ENCODE results near the gene SPATA33.
"Not testable (repeated sequence)": the region's sequence is repeated elsewhere in the genome, so short reads cannot be mapped to it uniquely, and the experiment has no call there.

SPATA33 gene

DNA sequence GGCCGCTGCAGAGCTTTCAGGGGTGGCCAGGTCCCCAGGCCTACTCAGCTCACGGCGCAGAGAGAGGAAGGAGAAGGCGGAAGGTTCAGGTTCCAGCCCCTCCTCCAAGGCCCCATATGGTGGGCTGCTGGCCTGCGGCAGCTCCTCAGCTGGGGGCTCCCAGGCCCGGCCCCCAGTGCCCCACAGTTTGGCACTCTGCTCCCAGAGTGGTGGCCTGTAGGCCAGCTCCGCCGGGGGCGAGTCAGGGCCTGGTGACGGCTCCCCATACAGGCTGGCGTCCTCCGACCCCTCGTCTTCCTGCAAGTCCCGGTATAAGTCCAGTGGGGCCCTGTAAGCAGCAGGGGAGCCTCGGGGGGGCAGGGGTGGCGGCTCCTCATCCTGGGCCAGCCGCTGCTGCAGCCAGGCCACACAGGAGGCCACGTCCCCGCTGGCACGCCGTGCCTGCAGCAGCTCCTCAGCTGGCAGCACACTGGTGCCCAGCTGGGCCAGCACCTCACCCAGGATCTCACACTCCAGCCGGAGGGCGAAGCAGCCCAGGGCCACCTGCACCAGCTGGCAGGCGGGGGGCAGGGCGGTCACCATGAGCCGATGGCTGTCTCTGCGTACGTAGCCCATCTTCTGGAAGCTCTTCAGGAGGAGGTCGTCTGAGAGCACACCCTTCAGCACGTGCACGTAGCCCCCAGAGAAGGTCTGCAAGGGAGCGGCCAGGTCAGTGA is 40.1 kb downstream of the SPATA33 start:
- TF ChIP-seq, protein P1, sequence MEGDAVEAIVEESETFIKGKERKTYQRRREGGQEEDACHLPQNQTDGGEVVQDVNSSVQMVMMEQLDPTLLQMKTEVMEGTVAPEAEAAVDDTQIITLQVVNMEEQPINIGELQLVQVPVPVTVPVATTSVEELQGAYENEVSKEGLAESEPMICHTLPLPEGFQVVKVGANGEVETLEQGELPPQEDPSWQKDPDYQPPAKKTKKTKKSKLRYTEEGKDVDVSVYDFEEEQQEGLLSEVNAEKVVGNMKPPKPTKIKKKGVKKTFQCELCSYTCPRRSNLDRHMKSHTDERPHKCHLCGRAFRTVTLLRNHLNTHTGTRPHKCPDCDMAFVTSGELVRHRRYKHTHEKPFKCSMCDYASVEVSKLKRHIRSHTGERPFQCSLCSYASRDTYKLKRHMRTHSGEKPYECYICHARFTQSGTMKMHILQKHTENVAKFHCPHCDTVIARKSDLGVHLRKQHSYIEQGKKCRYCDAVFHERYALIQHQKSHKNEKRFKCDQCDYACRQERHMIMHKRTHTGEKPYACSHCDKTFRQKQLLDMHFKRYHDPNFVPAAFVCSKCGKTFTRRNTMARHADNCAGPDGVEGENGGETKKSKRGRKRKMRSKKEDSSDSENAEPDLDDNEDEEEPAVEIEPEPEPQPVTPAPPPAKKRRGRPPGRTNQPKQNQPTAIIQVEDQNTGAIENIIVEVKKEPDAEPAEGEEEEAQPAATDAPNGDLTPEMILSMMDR (IDR thresholded peaks at IDR 0.05): no peak
- Histone ChIP-seq H3K27ac (no peak overlapping the region), H3K4me3 (no peak overlapping the region)
- no peak for DNase-seq (ENCODE audit: low spot score)

DNA sequence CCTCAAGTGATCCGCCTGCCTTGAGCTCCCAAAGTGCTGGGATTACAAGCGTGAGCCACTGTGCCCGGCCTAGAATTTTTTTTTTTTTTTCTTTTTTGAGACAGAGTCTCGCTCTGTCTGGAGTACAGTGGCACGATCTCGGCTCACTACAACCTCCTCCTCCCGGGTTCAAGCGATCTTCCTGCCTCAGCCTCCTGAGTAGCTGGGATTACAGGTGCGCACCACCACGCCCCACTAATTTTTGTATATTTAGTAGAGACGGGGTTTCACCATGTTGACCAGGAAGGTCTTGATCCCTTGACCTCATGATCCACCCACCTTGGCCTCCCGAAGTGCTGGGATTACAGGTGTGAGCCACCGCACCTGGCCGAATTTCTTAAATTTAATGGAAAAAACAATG is 41.1 kb downstream of the SPATA33 start:
- not testable (repeated sequence) for H3K4me3 ChIP-seq; H3K27ac ChIP-seq; DNase-seq (ENCODE audit: low spot score)

DNA sequence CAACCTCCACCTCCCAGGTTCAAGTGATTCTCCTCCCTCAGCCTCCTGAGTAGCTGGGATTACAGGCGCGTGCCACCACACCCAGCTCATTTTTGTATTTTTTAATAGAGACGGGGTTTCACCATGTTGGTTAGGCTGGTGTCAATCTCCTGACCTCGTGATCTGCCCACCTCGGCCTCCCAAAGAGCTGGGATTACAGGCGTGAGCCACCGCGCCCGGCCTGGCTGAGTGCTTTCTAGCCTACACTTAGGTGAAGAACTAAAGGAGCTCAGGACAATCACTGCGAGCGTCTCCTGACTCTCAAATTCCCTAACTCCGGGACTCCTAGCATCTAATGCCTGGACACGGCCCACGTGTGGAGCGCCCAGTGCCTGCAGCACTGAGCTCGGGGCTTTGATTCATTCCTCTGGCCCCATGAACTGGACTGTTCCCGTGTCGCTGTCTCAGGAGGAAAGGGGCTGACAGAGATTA is 42.0 kb downstream of the SPATA33 start:
- peak overlapping the region; percentile 76 to 90 for H3K27ac ChIP-seq
- H3K4me3 ChIP-seq: peak overlapping the region; percentile 82
- DNase-seq (ENCODE audit: low spot score): not testable (repeated sequence)

DNA sequence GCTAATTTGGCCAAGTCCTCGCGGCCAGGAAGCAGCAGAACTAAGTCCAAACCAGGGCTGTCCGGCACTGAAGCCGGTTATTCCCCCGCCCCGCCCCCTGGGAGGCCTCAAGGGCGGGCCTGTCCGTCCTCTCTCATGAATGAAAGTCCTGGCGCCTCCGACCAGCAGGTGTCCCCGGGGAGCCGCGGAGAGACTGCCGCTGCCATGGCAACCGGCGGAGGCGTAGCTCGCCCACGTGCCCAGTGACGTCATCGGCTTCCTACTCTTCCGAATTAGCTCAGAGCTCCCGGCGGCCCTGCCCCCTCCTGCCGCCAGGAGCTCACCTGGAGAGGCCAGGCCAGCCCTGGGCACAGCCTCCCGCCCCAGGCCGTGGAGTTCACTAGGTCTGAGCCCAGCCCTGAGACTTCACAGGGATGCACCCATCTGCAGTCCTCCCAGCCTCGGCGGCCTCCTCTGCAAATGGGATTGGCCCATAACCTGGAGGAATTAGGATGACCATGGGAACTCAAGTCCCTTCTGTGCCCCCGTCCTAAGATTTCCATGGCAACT is 42.5 kb downstream of the SPATA33 start:
- TF ChIP-seq, protein P1 (IDR thresholded peaks at IDR 0.05): no peak
- Histone ChIP-seq H3K27ac (peak overlapping the region; percentile 76 to 90), H3K4me3 (peak overlapping the region; percentile 82)
- DNase-seq (ENCODE audit: low spot score): peak; percentile 98

DNA sequence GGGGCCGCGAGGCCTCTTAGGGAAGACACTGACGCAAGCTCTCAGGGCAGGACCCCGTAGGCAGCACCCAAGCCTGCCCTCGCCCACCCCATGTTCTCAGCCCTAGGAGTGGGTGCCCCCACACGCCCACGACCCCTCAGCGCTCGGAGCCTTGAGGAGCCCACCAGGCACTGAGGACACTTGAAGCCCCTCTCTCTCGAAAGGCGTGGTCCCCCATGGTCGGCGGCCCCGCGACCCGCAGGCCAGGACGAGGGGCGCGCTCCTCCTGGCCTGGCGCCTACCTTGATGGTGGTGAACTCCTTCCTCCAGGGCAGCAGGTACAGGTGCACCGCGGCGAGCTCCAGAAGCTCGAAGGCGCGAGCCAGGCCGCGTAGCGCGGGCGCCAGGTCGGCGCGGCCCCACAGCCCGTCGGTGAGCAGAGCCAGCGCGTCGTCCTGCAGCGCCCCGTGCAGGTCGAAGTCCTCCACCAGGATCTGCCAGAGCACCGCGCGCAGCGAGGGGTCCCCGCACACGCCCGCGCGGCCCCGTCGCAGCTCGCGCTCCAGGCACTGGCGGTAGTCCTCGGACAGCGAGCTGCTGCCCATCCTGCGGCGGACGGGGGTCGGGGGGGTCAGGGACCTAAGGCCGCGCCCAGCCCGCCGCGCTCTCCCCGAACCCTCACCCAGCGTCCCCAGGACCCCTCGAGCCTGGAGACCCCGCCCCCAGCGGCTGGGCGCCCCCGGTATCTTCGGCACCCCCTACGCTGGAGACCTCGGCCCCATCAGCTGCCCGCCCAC is 43.2 kb downstream of the SPATA33 start:
- TF ChIP-seq, protein P1 (IDR thresholded peaks at IDR 0.05): no peak
- DNase-seq (ENCODE audit: low spot score): no peak
- H3K27ac ChIP-seq: peak overlapping the region; percentile 76 to 90
- peak overlapping the region; percentile 82 for H3K4me3 ChIP-seq

DNA sequence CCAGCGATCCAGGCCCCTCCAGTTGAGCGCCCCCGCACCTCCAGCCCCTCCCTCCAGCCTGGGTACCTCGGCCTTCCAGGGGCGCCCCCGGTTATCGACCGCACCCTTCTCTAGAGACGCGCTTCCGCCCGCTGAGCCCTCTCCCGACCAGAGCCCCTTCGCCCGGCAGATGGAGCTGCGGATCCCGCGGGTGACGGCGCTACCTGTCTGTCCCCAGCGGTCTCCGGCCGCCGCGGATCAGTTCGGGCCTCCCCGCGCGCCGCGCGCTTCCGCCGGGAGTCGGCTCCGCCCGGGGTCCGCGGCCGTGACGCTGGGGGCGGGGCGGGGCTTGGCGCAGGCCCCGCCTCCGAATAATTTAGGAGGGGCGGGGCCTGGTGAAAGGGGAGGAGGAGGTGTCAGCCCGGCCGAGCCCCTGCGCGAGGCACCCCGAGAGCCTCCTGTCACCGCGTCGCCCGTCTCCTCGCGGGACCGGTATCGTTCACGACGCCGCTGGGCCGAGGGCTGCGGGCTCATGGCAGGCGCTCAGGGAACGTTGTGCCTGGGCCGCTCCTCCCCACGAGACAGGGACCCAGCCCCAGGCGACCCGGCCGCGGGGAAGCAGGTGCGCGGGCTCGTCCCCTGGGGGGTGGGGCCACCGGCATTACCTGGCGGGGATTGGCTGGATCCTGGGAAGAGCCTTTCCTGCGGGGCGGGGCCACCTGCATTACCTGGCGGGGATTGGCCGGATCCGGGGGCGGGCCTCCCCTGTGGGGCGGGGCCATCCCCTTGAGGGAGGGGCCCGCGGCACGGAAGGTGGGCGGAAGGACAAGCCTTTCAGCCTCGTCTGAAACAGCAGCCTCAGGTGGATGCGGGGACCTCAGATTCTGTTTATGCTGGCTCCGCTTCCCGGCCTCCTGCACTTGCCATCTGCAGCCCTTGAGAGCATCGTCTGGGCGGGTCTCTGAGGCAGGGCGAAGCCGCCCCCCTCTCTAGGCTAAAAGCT is 44.1 kb downstream of the SPATA33 start, which contains the start of gene SPATA2L:
Gene SPATA2L (minus strand): TSS at position 281 of the 982 bp plus-strand sequence. CDS start 473 bp downstream, outside the sequence.
- H3K27ac ChIP-seq: peak within 1 kb of the TSS; percentile 76 to 90
- peak; percentile 89 for DNase-seq (ENCODE audit: low spot score)
- H3K4me3 ChIP-seq: peak within 1 kb of the TSS; percentile 82
- TF ChIP-seq, protein P1 (IDR thresholded peaks at IDR 0.05): no peak

DNA sequence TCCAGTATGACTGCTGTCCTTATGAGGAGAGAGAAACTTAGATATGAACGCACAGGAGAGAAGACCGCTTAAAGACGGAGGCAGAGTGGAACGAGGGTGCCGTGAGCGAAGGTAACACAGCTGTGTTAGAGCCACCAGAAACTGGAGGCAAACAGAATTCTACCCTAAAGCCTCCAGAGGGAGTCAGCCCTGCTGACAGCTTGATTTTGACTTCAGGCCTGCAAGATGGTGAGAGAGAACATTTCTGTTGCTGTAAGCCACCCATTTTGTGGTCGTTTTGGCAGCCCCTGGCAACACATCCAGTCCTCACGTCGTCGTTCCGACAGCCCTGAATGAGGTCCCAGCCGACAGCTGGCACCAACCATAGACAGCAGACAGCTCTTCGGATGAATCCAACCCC is 46.6 kb downstream of the SPATA33 start:
- H3K4me3 ChIP-seq: no peak overlapping the region
- no peak overlapping the region for H3K27ac ChIP-seq
- no peak for DNase-seq (ENCODE audit: low spot score)
- TF ChIP-seq, protein P1 (IDR thresholded peaks at IDR 0.05): no peak
